Measurements from ENCODE around the gene KLHL36. TPM values are rescaled to one million over a fixed set of nuclear protein-coding genes. Genes with fewer than 3 reads are reported as not detected.
A peak's percentile ranks its signal among the peaks of the same experiment; 100 is the strongest.

The KLHL36 gene
- total and polyA plus RNA-seq, 9 of the 15 experiments (the other 6 are each of a cell fraction or from before 2014, with no cell fraction given) = 2.1 to 51.2 (median 18.5) TPM

DNA sequence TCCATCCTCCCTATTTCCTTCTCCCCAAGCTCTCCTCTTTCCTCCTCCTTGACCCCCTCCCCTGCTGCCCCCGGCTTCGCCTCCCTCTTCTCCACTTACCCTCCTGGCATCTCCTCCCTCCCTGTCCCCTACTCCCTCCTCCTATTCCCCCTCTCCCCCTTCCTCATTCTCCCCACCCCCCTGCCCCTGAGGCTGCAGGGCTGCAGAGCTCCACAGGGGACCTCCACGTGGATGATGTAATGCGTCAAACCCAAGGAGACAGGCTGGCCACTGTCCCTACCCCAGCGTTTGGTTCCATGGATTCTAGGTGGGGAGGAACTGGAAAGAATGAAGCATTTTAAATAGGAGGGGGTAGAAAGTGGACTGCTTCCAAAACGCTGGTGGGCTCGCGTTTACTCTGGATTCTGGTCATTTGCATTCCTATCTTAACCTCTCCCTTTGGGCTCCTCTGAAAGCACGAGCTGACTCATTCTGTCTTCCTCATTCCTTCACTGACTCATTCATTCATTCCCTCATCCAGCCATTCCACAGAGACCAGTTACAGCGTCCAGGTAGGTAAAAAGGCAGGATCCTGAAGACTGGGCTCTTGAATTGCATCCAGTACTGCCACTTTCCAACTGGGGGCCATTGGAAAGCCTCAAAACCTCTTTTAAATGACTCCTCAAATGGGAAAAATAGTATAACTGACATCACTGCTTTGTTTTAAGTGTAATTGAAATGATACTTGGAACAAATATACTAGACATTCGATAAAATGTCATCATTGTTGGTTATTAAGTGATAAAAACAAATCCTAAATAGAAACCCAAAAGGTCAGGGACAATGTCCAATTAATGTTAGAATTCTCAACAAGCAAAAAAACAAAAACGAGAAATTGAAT lies 29.5 kb upstream of the KLHL36 start (continued):
- TF ChIP-seq, protein P1, sequence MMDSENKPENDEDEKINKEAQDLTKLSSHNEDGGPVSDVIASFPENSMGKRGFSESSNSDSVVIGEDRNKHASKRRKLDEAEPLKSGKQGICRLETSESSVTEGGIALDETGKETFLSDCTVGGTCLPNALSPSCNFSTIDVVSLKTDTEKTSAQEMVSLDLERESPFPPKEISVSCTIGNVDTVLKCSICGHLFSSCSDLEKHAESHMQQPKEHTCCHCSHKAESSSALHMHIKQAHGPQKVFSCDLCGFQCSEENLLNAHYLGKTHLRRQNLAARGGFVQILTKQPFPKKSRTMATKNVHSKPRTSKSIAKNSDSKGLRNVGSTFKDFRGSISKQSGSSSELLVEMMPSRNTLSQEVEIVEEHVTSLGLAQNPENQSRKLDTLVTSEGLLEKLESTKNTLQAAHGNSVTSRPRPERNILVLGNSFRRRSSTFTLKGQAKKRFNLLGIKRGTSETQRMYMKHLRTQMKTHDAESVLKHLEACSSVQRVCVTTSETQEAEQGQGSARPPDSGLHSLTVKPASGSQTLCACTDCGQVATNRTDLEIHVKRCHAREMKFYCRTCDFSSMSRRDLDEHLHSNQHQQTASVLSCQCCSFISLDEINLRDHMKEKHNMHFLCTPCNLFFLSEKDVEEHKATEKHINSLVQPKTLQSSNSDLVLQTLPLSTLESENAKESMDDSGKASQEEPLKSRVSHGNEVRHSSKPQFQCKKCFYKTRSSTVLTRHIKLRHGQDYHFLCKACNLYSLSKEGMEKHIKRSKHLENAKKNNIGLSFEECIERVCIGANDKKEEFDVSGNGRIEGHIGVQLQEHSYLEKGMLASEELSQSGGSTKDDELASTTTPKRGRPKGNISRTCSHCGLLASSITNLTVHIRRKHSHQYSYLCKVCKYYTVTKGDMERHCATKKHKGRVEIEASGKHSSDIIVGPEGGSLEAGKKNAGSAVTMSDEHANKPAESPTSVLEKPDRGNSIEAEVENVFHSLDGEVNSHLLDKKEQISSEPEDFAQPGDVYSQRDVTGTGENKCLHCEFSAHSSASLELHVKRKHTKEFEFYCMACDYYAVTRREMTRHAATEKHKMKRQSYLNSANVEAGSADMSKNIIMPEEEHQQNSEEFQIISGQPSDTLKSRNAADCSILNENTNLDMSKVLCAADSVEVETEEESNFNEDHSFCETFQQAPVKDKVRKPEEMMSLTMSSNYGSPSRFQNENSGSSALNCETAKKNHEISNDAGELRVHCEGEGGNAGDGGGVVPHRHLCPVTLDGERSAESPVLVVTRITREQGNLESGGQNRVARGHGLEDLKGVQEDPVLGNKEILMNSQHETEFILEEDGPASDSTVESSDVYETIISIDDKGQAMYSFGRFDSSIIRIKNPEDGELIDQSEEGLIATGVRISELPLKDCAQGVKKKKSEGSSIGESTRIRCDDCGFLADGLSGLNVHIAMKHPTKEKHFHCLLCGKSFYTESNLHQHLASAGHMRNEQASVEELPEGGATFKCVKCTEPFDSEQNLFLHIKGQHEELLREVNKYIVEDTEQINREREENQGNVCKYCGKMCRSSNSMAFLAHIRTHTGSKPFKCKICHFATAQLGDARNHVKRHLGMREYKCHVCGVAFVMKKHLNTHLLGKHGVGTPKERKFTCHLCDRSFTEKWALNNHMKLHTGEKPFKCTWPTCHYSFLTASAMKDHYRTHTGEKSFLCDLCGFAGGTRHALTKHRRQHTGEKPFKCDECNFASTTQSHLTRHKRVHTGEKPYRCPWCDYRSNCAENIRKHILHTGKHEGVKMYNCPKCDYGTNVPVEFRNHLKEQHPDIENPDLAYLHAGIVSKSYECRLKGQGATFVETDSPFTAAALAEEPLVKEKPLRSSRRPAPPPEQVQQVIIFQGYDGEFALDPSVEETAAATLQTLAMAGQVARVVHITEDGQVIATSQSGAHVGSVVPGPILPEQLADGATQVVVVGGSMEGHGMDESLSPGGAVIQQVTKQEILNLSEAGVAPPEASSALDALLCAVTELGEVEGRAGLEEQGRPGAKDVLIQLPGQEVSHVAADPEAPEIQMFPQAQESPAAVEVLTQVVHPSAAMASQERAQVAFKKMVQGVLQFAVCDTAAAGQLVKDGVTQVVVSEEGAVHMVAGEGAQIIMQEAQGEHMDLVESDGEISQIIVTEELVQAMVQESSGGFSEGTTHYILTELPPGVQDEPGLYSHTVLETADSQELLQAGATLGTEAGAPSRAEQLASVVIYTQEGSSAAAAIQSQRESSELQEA (IDR thresholded peaks at IDR 0.05; ENCODE audit: low read depth) = no peak
- TF ChIP-seq, protein P2, sequence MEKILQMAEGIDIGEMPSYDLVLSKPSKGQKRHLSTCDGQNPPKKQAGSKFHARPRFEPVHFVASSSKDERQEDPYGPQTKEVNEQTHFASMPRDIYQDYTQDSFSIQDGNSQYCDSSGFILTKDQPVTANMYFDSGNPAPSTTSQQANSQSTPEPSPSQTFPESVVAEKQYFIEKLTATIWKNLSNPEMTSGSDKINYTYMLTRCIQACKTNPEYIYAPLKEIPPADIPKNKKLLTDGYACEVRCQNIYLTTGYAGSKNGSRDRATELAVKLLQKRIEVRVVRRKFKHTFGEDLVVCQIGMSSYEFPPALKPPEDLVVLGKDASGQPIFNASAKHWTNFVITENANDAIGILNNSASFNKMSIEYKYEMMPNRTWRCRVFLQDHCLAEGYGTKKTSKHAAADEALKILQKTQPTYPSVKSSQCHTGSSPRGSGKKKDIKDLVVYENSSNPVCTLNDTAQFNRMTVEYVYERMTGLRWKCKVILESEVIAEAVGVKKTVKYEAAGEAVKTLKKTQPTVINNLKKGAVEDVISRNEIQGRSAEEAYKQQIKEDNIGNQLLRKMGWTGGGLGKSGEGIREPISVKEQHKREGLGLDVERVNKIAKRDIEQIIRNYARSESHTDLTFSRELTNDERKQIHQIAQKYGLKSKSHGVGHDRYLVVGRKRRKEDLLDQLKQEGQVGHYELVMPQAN (IDR thresholded peaks at IDR 0.05; ENCODE audit: borderline replicate concordance) = peak; percentile 76; the same call in 1 of the 2 replicates
- TF ChIP-seq ZNF23 (CRISPR knock-in tag; IDR thresholded peaks at IDR 0.05) (no peak), HNRNPUL1 (IDR thresholded peaks at IDR 0.05; ENCODE audit: low read length) (no peak), SMARCB1 (IDR thresholded peaks at IDR 0.05; ENCODE audit: insufficient read length, low read depth) (no peak), ZNF77 (CRISPR knock-in tag; IDR thresholded peaks at IDR 0.05) (no peak), STAT5A (IDR thresholded peaks at IDR 0.05; ENCODE audit: borderline replicate concordance, low read length) (no peak), FOSL1 (tag; conservative IDR thresholded peaks at IDR 0.05) (peak; percentile 92), BMI1 (IDR thresholded peaks at IDR 0.05; ENCODE audit: low read length) (no peak), STAT5B (CRISPR knock-in tag; IDR thresholded peaks at IDR 0.05) (no peak), ZNF24 (IDR thresholded peaks at IDR 0.05) (peak; percentile 100)
- TF ChIP-seq, protein P3, sequence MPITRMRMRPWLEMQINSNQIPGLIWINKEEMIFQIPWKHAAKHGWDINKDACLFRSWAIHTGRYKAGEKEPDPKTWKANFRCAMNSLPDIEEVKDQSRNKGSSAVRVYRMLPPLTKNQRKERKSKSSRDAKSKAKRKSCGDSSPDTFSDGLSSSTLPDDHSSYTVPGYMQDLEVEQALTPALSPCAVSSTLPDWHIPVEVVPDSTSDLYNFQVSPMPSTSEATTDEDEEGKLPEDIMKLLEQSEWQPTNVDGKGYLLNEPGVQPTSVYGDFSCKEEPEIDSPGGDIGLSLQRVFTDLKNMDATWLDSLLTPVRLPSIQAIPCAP (CRISPR knock-in tag; IDR thresholded peaks at IDR 0.05; ENCODE audit: borderline replicate concordance) = no peak
- TF ChIP-seq, protein P4, sequence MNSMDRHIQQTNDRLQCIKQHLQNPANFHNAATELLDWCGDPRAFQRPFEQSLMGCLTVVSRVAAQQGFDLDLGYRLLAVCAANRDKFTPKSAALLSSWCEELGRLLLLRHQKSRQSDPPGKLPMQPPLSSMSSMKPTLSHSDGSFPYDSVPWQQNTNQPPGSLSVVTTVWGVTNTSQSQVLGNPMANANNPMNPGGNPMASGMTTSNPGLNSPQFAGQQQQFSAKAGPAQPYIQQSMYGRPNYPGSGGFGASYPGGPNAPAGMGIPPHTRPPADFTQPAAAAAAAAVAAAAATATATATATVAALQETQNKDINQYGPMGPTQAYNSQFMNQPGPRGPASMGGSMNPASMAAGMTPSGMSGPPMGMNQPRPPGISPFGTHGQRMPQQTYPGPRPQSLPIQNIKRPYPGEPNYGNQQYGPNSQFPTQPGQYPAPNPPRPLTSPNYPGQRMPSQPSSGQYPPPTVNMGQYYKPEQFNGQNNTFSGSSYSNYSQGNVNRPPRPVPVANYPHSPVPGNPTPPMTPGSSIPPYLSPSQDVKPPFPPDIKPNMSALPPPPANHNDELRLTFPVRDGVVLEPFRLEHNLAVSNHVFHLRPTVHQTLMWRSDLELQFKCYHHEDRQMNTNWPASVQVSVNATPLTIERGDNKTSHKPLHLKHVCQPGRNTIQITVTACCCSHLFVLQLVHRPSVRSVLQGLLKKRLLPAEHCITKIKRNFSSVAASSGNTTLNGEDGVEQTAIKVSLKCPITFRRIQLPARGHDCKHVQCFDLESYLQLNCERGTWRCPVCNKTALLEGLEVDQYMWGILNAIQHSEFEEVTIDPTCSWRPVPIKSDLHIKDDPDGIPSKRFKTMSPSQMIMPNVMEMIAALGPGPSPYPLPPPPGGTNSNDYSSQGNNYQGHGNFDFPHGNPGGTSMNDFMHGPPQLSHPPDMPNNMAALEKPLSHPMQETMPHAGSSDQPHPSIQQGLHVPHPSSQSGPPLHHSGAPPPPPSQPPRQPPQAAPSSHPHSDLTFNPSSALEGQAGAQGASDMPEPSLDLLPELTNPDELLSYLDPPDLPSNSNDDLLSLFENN (IDR thresholded peaks at IDR 0.05; ENCODE audit: low read depth in 2 of 2, low read length in 2 of 2) = no peak
